Tibial nerve (tissue), 4 donors: ENCODE measurements around the gene GPR183.

Source experiments
- EP300 ChIP-seq, 2 donors: sonication (generic); formaldehyde crosslinking; IDR thresholded peaks; one replicate each; pipeline ENCODE4 v1.6.1; 2017; ENCODE audit warnings: antibody characterized with exemption in 2 of 2, mild to moderate bottlenecking in 1 of 2
- POLR2A ChIP-seq, 2 donors: fragments of 450-650 bp; IDR thresholded peaks; one replicate each; pipeline ENCODE4 v1.6.1; 2017; ENCODE audit warnings: antibody characterized with exemption in 2 of 2, mild to moderate bottlenecking in 2 of 2, moderate library complexity in 2 of 2
- TF ChIP-seq, protein P1 (sequence below), 5 experiments: fragments of 200-600 bp in 3 of 5; fragments of 450-650 bp in 2 of 5; sonication (generic) in 3 of 5; IDR thresholded peaks; one replicate each; pipeline ENCODE4 v1.5.1; 2016 to 2019; ENCODE audit warnings: antibody characterized with exemption in 5 of 5, mild to moderate bottlenecking in 3 of 5, moderate library complexity in 2 of 5

GRCh38 chr13:99356012-99356261 lies 48.7 kb upstream of the GPR183 start:
- TF ChIP-seq, protein P1, sequence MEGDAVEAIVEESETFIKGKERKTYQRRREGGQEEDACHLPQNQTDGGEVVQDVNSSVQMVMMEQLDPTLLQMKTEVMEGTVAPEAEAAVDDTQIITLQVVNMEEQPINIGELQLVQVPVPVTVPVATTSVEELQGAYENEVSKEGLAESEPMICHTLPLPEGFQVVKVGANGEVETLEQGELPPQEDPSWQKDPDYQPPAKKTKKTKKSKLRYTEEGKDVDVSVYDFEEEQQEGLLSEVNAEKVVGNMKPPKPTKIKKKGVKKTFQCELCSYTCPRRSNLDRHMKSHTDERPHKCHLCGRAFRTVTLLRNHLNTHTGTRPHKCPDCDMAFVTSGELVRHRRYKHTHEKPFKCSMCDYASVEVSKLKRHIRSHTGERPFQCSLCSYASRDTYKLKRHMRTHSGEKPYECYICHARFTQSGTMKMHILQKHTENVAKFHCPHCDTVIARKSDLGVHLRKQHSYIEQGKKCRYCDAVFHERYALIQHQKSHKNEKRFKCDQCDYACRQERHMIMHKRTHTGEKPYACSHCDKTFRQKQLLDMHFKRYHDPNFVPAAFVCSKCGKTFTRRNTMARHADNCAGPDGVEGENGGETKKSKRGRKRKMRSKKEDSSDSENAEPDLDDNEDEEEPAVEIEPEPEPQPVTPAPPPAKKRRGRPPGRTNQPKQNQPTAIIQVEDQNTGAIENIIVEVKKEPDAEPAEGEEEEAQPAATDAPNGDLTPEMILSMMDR (IDR thresholded peaks at IDR 0.05), result no peak
- no peak for TF ChIP-seq POLR2A (IDR thresholded peaks at IDR 0.05)
- TF ChIP-seq EP300 (IDR thresholded peaks at IDR 0.05), result no peak
